Gastroesophageal sphincter (tissue), 3 donors: ENCODE measurements around the gene AGPAT4.

Source experiments
- CTCF ChIP-seq, 4 experiments: fragments of 200-600 bp in 2 of 4; fragments of 450-650 bp in 2 of 4; sonication (generic) in 1 of 4; IDR thresholded peaks; one replicate each; pipeline ENCODE4 v1.5.1; 2017 to 2019; ENCODE audit warnings: antibody characterized with exemption in 4 of 4, mild to moderate bottlenecking in 2 of 4, moderate library complexity in 2 of 4
- EP300 ChIP-seq: sonication (generic); formaldehyde crosslinking; IDR thresholded peaks from one replicate; pipeline ENCODE4 v1.6.1; 2017; ENCODE audit warnings: antibody characterized with exemption, mild to moderate bottlenecking
- POLR2A ChIP-seq, 2 donors: fragments of 450-650 bp; IDR thresholded peaks; one replicate each; pipeline ENCODE4 v1.6.1; 2017; ENCODE audit warnings: antibody characterized with exemption in 2 of 2, mild to moderate bottlenecking in 2 of 2, moderate library complexity in 1 of 2
- POLR2AphosphoS5 ChIP-seq: sonication (generic); formaldehyde crosslinking; IDR thresholded peaks from one replicate; pipeline ENCODE4 v1.6.1; 2017; ENCODE audit warnings: antibody characterized with exemption

GRCh38 chr6:161115468-161115867 lies 158.4 kb downstream of the AGPAT4 start:
- TF ChIP-seq CTCF (IDR thresholded peaks at IDR 0.05) (no peak), EP300 (no peak), POLR2A (IDR thresholded peaks at IDR 0.05) (no peak), POLR2AphosphoS5 (no peak)
